Panc1 (cell line): ENCODE measurements around the gene AMZ1.

Experiments
- POLR2AphosphoS5 ChIP-seq: IDR thresholded peaks from 2 replicates; pipeline ENCODE4 v1.6.1; 2012; ENCODE audit warnings: mild to moderate bottlenecking, low read depth, low read length, moderate library complexity
- TCF7L2 ChIP-seq: IDR thresholded peaks from 2 replicates; pipeline ENCODE4 v1.6.1; 2011; ENCODE audit warnings: mild to moderate bottlenecking, low read depth, low read length, inconsistent platforms
- TF ChIP-seq, protein P1 (sequence below): fragments of 450-650 bp; IDR thresholded peaks from 2 replicates; pipeline ENCODE4 v1.5.1; 2017; ENCODE audit warnings: mild to moderate bottlenecking

GRCh38 chr7:2649139-2649838 is 38.7 kb upstream of the AMZ1 start:
- TF ChIP-seq, protein P1, sequence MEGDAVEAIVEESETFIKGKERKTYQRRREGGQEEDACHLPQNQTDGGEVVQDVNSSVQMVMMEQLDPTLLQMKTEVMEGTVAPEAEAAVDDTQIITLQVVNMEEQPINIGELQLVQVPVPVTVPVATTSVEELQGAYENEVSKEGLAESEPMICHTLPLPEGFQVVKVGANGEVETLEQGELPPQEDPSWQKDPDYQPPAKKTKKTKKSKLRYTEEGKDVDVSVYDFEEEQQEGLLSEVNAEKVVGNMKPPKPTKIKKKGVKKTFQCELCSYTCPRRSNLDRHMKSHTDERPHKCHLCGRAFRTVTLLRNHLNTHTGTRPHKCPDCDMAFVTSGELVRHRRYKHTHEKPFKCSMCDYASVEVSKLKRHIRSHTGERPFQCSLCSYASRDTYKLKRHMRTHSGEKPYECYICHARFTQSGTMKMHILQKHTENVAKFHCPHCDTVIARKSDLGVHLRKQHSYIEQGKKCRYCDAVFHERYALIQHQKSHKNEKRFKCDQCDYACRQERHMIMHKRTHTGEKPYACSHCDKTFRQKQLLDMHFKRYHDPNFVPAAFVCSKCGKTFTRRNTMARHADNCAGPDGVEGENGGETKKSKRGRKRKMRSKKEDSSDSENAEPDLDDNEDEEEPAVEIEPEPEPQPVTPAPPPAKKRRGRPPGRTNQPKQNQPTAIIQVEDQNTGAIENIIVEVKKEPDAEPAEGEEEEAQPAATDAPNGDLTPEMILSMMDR = no peak
- no peak for TF ChIP-seq POLR2AphosphoS5
- no peak for TF ChIP-seq TCF7L2
